ENCODE results near the gene DYSF.

DYSF gene

DNA sequence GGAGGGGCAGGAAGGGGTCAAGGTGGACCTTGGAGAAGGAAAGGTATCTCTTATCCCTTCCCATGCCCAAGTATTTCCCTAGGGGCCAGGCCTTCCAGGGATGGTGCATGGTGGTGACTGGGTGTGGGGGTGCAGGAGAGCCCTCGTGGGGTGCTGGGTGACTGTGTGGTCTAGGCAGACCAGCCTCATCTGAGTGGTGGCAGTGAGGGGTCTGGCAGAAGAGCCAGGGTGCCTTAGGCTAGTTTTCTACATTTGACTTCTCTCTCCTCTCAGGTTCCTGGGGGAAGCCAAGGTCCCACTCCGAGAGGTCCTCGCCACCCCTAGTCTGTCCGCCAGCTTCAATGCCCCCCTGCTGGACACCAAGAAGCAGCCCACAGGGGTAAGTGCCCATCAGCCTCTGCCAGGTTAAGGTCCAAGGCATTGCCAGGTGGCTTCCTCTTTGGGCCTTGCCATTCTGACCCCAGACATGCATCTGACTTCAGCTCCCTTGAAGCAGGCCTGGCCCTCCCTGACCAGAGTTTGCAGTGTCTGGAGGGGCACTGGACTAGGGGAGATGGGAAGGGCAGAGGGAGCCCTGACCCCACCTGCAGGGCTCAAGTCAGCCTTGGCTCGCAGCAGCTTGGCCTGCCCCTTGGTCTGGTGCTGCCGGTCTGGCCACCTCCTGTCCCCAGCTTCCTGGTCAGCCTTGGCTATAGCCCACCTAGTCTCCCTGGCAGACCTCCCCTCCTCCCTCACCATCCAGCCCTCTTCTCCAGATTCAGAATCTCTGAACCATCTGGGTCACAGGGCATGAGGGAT, 49.8 kb downstream of the DYSF start:
- TF ChIP-seq SIN3A (IDR thresholded peaks at IDR 0.05; ENCODE audit: borderline replicate concordance, insufficient read depth, low read length), result no peak
- no peak for TF ChIP-seq POLR2AphosphoS5 (IDR thresholded peaks at IDR 0.05; ENCODE audit: low read depth, low read length)
- TF ChIP-seq, protein P1, sequence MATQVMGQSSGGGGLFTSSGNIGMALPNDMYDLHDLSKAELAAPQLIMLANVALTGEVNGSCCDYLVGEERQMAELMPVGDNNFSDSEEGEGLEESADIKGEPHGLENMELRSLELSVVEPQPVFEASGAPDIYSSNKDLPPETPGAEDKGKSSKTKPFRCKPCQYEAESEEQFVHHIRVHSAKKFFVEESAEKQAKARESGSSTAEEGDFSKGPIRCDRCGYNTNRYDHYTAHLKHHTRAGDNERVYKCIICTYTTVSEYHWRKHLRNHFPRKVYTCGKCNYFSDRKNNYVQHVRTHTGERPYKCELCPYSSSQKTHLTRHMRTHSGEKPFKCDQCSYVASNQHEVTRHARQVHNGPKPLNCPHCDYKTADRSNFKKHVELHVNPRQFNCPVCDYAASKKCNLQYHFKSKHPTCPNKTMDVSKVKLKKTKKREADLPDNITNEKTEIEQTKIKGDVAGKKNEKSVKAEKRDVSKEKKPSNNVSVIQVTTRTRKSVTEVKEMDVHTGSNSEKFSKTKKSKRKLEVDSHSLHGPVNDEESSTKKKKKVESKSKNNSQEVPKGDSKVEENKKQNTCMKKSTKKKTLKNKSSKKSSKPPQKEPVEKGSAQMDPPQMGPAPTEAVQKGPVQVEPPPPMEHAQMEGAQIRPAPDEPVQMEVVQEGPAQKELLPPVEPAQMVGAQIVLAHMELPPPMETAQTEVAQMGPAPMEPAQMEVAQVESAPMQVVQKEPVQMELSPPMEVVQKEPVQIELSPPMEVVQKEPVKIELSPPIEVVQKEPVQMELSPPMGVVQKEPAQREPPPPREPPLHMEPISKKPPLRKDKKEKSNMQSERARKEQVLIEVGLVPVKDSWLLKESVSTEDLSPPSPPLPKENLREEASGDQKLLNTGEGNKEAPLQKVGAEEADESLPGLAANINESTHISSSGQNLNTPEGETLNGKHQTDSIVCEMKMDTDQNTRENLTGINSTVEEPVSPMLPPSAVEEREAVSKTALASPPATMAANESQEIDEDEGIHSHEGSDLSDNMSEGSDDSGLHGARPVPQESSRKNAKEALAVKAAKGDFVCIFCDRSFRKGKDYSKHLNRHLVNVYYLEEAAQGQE (IDR thresholded peaks at IDR 0.05; ENCODE audit: insufficient read depth in 1 of 2, low read depth in 2 of 2, low read length in 2 of 2), result no peak
- no peak for TF ChIP-seq FOXP2 (optimal IDR thresholded peaks at IDR 0.05; ENCODE audit: borderline replicate concordance, extremely low read depth, extremely low read length, insufficient read depth)
- no peak for TF ChIP-seq TAF1 (IDR thresholded peaks at IDR 0.05; ENCODE audit: borderline replicate concordance, insufficient read depth, low read length)

DNA sequence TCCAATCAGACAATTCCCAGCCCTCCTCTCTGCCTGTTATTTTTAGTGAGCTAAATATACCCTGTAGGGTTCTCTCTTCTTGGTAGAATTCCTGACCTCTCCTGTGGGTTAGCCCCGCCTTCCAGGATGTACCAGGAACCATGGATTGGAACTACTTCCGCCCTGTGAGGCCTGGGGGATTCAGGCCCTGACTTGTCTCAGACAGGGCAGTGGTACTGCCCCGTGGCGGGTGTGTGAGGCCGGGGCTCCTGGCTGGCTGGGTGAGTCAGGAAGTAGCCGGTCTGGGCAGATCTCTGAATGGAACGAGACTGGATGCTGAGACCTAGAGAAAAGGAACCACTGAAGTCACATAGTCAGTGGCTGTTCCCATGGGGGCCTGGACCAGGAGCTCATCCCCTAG, 50.5 kb downstream of the DYSF start:
- TF ChIP-seq TAF1 (IDR thresholded peaks at IDR 0.05; ENCODE audit: borderline replicate concordance, insufficient read depth, low read length) (no peak), POLR2AphosphoS5 (IDR thresholded peaks at IDR 0.05; ENCODE audit: low read depth, low read length) (no peak), FOXP2 (optimal IDR thresholded peaks at IDR 0.05; ENCODE audit: borderline replicate concordance, extremely low read depth, extremely low read length, insufficient read depth) (no peak), SIN3A (IDR thresholded peaks at IDR 0.05; ENCODE audit: borderline replicate concordance, insufficient read depth, low read length) (no peak)
- TF ChIP-seq, protein P1 (IDR thresholded peaks at IDR 0.05; ENCODE audit: insufficient read depth in 1 of 2, low read depth in 2 of 2, low read length in 2 of 2), result no peak

- TF ChIP-seq SIN3A (IDR thresholded peaks at IDR 0.05; ENCODE audit: borderline replicate concordance, insufficient read depth, low read length) (no peak), POLR2AphosphoS5 (IDR thresholded peaks at IDR 0.05; ENCODE audit: low read depth, low read length) (no peak), TAF1 (IDR thresholded peaks at IDR 0.05; ENCODE audit: borderline replicate concordance, insufficient read depth, low read length) (no peak), FOXP2 (optimal IDR thresholded peaks at IDR 0.05; ENCODE audit: borderline replicate concordance, extremely low read depth, extremely low read length, insufficient read depth) (no peak)
- TF ChIP-seq, protein P1 (IDR thresholded peaks at IDR 0.05; ENCODE audit: insufficient read depth in 1 of 2, low read depth in 2 of 2, low read length in 2 of 2), result no peak
Measured at GRCh38 chr2:71504611-71505010, 51.2 kb downstream of the DYSF start.

DNA sequence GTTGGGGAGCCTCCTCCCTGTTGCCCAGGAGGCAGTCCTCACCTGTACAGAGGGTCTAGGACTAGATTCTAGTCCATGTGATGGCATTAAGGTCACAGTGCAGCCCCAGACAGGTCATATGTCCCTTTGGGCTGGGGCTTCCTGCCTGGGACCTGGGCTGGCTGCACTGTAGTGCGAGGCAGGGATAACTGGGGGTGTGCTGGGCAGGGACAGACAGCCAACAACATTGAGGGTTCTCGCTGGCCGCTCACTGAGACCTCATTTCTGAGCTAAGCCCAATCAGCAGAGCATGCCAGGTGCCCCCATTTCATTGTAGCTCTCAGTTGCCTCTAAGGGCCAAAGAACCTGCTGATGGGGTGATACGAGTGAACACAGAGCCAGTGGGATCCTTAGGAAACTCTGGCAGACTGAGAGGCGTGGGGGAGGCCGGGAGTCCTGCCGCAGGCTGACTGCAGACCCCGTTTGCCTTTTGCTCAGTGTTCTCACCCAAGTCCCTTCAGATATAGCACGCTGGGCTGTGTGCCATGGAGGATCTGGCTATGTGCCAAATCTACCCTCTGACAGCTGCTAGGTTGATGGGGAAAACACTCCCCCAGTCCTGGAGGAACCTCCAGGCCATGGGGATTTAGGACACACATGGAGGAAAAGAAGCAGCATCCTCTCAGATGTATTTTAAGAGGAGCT, 51.9 kb downstream of the DYSF start:
- TF ChIP-seq SIN3A (IDR thresholded peaks at IDR 0.05; ENCODE audit: borderline replicate concordance, insufficient read depth, low read length) (no peak), FOXP2 (optimal IDR thresholded peaks at IDR 0.05; ENCODE audit: borderline replicate concordance, extremely low read depth, extremely low read length, insufficient read depth) (no peak), POLR2AphosphoS5 (IDR thresholded peaks at IDR 0.05; ENCODE audit: low read depth, low read length) (no peak), TAF1 (IDR thresholded peaks at IDR 0.05; ENCODE audit: borderline replicate concordance, insufficient read depth, low read length) (no peak)
- TF ChIP-seq, protein P1 (IDR thresholded peaks at IDR 0.05; ENCODE audit: insufficient read depth in 1 of 2, low read depth in 2 of 2, low read length in 2 of 2), result no peak

All from PFSK-1 (cell line).